Left lung (tissue), 10 donors: ENCODE data around the gene UCP3. TPM values are rescaled to one million over a fixed set of nuclear protein-coding genes. Genes with fewer than 3 reads are reported as not detected.
A peak's percentile ranks its signal among the peaks of the same experiment; 100 is the strongest.

Experiments used
- ATAC-seq: fragments of 200-7000 bp; cut with Tn5 transposase; one replicate; pipeline ENCODE4 v1.9.1; 2020; ENCODE audit warnings: moderate library complexity
- DNase-seq, 4 donors: peaks; one replicate each; pipeline ENCODE4 v3.0.0-alpha.2; 2013 to 2020
- H3K27ac ChIP-seq, 2 donors: fragments of 200-600 bp; sonication (generic) in 1 of 2; one replicate each; pipeline versions ENCODE4 v1.5.0 to v1.8.0; 2020 to 2021
- H3K27me3 ChIP-seq, 2 donors: fragments of 200-600 bp; sonication (generic) in 1 of 2; one replicate each; pipeline versions ENCODE4 v1.5.0 to v1.8.0; 2020 to 2021
- H3K36me3 ChIP-seq, 2 donors: fragments of 200-600 bp; sonication (generic) in 1 of 2; one replicate each; pipeline versions ENCODE4 v1.5.0 to v1.8.0; 2020 to 2021
- H3K4me1 ChIP-seq, 2 donors: fragments of 200-600 bp; one replicate each; pipeline ENCODE4 v1.8.0; 2021
- H3K4me3 ChIP-seq, 2 donors: fragments of 200-600 bp; sonication (generic) in 1 of 2; one replicate each; pipeline versions ENCODE4 v1.5.0 to v1.8.0; 2020 to 2021; ENCODE audit warnings: mild to moderate bottlenecking in 1 of 2
- H3K9me3 ChIP-seq, 2 donors: fragments of 200-600 bp; sonication (generic) in 1 of 2; one replicate each; pipeline versions ENCODE4 v1.5.0 to v1.8.0; 2020 to 2021
- intact Hi-C, 2 donors: fragments of 100-400 bp; cut with DNase I; formaldehyde crosslinking; loops; one replicate each; pipeline versions ENCODE4 v1.11.2 to v1.14.2; 2022
- polyA plus RNA-seq, 6 donors: library from polyadenylated mRNA; unstranded; fragments of 120-200 nt; gene quantifications; one replicate each; pipeline ENCODE4 v1.2.1, GENCODE V29; 2013; ENCODE audit not compliant: insufficient read length in 6 of 6
- total RNA-seq, 2 donors: library from RNA; stranded (reverse); fragmentation: NEBNext Ultra II Directional; extraction: Animal tissue kit (Norgen Biotek cat#: 25700); gene quantifications; one replicate each; pipeline ENCODE4 v1.2.1, GENCODE V29; 2021
- TF ChIP-seq, protein P1 (sequence below), 2 donors: fragments of 200-600 bp; sonication (generic) in 1 of 2; IDR thresholded peaks; one replicate each; pipeline versions ENCODE4 v1.5.0 to v1.8.0; 2021; ENCODE audit warnings: antibody characterized with exemption in 2 of 2
- donor health status: DM: no; HTN: yes; CAD: no.
- donor health status: DM: no; HTN: no; CAD: no.

The UCP3 gene
- total and polyA plus RNA-seq, 8 donors = 1.0 to 5.2 (median 3.6) TPM

DNA sequence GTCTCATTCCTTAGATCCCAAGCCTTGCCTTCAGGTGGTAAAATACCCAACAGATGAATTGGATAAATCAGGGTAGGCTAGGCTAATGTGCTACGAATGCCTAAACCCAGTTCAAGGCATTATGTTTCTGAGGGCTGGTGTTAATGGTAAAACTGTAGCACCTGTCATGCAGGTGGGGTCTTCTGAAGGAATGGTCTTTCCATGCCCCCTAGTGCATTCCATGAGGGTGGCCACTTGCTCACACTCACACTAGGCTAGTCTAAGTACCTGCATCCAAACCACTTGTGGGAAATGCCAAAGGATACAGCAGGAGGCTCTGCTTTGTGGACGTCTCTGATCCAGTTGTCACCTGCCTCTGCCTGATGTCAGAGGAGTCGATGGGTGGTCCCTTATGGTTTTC lies 24.2 kb upstream of the UCP3 start:
- no peak overlapping the region for H3K4me3 ChIP-seq
- no peak overlapping the region for H3K27ac ChIP-seq
- DNase-seq (no peak), ATAC-seq (no peak)
- intact Hi-C loops = loop anchor here in 1 of 2 donors (10.0 kb wide), 1 partner anchor 58 kb away; no protein-coding TSS in a partner anchor
- TF ChIP-seq, protein P1, sequence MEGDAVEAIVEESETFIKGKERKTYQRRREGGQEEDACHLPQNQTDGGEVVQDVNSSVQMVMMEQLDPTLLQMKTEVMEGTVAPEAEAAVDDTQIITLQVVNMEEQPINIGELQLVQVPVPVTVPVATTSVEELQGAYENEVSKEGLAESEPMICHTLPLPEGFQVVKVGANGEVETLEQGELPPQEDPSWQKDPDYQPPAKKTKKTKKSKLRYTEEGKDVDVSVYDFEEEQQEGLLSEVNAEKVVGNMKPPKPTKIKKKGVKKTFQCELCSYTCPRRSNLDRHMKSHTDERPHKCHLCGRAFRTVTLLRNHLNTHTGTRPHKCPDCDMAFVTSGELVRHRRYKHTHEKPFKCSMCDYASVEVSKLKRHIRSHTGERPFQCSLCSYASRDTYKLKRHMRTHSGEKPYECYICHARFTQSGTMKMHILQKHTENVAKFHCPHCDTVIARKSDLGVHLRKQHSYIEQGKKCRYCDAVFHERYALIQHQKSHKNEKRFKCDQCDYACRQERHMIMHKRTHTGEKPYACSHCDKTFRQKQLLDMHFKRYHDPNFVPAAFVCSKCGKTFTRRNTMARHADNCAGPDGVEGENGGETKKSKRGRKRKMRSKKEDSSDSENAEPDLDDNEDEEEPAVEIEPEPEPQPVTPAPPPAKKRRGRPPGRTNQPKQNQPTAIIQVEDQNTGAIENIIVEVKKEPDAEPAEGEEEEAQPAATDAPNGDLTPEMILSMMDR (IDR thresholded peaks at IDR 0.05) = no peak
- no peaks in the 10 kb centered on the region for H3K4me1 ChIP-seq
- H3K36me3 ChIP-seq = peaks cover 0 to 60% of the 10 kb centered on the region in 2 donors
- no peaks in the 10 kb centered on the region for H3K27me3 ChIP-seq
- H3K9me3 ChIP-seq = no peaks in the 10 kb centered on the region

- peaks cover 0 to 40% of the 10 kb centered on the region in 2 donors for H3K36me3 ChIP-seq
- H3K4me1 ChIP-seq = peaks cover 0 to 11% of the 10 kb centered on the region in 2 donors
- H3K27ac ChIP-seq = no peak overlapping the region
- DNase-seq = no peak
- intact Hi-C loops = loop anchor here in 1 of 2 donors (10.0 kb wide), 1 partner anchor 56 kb away; no protein-coding TSS in a partner anchor
- H3K4me3 ChIP-seq = no peak overlapping the region
- TF ChIP-seq, protein P1 (IDR thresholded peaks at IDR 0.05) = no peak
- no peaks in the 10 kb centered on the region for H3K9me3 ChIP-seq
- no peaks in the 10 kb centered on the region for H3K27me3 ChIP-seq
- no peak for ATAC-seq
Observed at GRCh38 chr11:74030723-74031676, 22.1 kb upstream of the UCP3 start.

DNA sequence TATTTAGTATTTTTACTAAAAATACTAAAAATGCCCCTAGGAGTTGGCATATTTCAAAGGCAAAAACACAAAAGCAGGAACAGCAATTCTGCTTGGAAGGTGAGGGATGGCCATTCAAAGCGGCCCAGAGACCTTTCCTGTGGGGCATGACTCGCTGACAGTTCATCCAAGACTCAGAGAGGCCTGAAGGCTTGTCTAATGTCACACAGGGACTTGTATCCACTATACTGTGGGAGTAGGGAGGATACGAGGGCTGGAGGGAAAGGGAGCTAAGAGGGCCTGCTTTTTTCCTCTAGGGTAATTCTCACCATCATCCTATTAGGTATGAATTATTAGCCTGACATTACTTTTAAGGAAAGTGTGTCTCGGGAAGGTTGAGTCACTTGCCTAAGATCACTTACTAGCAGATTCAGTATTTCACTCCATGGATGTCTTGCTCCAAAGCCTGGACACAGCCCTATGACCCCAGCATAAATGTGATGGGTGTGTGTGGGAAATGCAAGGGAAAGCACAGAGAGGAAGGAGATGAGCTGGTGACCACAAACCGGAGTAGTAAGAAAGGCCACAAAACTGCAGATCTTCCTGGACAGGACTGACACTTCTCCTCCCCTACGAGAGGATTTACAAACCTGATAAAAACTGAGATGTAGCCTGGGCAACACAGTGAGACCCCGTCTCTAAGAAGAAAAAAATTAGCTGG lies 16.7 kb upstream of the UCP3 start:
- H3K4me1 ChIP-seq = peaks cover 0 to 48% of the 10 kb centered on the region in 2 donors
- no peaks in the 10 kb centered on the region for H3K27me3 ChIP-seq
- H3K27ac ChIP-seq = peak overlapping the region in 1 of 2 donors; percentile 89
- TF ChIP-seq, protein P1 (IDR thresholded peaks at IDR 0.05) = no peak
- peaks cover 0 to 4% of the 10 kb centered on the region in 2 donors for H3K36me3 ChIP-seq
- DNase-seq (no peak), ATAC-seq (peak; percentile 32)
- no peaks in the 10 kb centered on the region for H3K9me3 ChIP-seq
- intact Hi-C loops = no loop called here
- H3K4me3 ChIP-seq = no peak overlapping the region

DNA sequence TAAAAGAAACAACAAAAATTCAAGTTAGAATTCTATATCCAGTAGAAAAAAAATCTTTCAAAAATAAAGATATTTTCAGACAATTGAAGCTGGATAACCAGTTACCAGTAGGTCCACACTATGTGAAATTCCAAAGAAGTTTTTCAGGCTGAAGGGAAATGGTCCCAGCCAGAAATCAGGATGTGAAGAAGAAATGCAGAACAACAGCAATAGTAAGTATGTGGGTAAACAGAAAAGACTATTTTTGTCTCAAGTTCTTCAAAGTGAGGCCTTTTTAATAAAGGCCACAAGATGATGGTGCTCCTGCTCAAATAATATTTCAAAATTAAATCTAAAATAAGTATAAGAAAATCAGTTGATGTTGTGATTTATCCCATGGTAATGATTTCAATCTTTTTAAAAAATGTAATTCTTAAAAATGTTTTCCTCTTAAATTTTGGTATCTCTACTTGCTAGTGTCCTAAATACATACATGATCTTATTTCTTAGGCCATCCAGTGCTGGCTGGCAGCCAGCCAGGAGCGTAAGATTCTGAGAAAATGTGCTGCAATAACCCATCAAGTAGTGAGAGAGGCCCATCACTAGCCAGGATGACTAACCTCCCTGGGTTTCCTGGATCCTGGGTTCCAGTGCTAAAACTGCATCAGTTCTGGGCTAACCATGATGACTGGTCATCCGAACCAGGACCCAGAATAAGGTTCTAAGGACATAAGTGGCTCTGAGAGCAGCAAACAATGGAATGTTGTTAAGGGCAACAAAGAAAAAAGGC lies 15.6 kb upstream of the UCP3 start:
- Histone ChIP-seq H3K36me3 (no peaks in the 10 kb centered on the region), H3K27ac (peak overlapping the region; percentile 35 to 89), H3K4me1 (peaks cover 2 to 58% of the 10 kb centered on the region in 2 donors), H3K9me3 (no peaks in the 10 kb centered on the region), H3K27me3 (no peaks in the 10 kb centered on the region), H3K4me3 (no peak overlapping the region)
- DNase-seq (peak in 3 of 4 donors; percentile 48 to 84 (median 51)), ATAC-seq (peak; percentile 21)
- TF ChIP-seq, protein P1 (IDR thresholded peaks at IDR 0.05) = no peak
- intact Hi-C loops = no loop called here
